HCEC 1CT (cell line): ENCODE measurements around the gene ATP7B.

ENCODE experiments used
- DNase-seq: peaks from one replicate; pipeline ENCODE4 v3.0.0-alpha.2; 2017

Gene ATP7B

DNA sequence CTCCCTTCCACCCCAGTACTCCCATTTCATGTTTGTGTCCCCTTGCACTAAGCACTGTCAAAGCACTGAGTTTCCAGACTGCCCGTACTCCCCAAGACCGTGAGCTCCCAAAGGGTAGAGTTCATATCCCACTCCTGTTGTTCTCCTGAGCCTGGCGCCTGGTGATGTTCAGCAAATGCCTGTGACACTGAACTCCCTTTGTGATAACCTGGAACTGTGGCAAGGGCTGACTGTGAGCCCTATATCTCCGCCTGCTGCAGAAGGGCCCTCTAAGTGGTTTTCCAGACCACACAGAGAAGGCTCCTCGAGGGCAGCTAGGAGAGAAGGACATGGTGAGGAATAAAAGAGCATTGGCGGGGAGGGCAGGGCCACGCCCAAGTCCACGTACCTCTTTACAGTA lies 67.5 kb downstream of the ATP7B start:
- no peak for DNase-seq

DNA sequence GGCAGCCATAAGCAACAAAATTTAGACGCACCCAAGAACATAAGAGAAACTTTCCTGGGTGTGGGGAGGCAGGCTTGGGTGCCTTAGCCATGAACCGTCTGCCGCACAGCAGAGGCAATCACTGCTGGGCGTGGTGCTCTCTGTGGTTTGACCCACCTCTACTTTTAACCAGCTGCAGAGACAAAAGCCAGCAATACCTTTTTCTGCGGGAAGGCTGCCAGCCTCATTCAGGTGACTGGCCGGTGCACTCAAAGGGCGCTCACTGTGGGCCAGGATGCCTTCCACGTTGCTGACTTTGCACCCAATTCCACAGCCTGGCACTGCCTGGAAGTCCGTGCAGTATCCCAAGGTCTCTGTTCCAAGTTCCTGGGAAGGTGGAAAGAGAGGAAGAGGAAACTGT lies 69.1 kb downstream of the ATP7B start:
- DNase-seq, result no peak

DNA sequence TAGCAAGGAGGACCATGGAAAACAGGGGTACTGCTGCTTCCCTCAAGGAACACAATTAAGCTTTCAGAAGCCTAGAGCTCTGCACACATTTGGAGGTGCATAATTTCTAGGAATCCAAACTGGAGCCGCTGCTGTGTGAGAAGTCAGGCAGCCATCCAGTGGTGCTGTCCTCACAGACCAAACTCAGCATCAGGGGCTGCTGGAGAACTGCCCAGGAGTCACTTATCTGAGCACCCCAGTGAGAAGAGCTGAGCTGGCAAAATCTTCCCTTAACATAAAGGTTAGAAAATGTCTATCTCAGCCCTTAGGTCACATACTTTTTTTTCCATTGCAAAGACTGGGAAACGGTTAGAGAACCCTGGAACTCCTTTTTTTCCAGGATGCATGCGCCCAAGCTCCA lies 72.8 kb downstream of the ATP7B start:
- no peak for DNase-seq

DNA sequence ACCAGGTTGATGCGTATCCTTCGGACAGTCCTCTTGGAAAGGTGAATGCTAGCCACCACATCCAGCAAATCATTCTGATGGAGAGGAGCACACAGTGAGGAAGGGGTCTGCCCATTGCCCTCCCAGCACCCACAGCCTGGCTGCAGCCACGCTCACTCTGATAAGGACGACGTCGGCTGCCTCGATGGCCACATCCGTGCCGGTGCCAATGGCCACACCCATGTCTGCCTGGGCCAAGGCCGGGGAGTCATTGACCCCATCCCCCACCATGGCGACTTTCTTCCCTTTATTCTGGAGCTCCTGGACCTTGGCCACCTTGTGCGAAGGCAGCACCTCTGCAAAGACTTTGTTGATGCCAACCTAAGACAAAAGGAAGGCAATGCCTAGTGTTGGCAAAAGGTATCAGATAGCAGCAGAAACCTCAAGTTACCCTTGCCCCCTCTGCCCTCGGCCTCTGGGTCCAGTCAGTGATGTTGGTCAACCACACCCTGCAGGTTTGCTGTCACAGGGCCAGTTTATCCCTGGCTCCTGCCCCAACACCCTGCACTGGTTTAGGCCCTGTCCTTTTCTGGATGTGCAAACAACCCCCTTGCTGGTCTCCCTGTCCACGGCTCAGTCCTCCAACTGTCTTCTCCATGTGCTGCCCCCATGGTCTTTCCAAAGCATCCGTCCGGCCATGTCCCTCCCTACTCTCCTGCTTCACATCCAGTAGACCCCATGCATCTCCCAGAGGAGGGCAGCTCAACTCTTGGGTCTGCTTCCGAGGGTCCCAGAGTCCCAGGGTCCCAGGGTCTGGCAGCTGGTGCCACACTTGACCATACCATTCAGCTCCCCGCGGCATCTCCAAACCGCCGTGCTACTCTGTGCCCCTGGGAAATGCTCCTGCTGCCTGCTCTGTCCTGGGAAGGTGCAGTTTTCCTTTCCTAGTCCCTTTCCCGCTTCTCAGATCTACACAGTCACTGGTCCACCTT lies 73.6 kb downstream of the ATP7B start:
- no peak for DNase-seq

DNA sequence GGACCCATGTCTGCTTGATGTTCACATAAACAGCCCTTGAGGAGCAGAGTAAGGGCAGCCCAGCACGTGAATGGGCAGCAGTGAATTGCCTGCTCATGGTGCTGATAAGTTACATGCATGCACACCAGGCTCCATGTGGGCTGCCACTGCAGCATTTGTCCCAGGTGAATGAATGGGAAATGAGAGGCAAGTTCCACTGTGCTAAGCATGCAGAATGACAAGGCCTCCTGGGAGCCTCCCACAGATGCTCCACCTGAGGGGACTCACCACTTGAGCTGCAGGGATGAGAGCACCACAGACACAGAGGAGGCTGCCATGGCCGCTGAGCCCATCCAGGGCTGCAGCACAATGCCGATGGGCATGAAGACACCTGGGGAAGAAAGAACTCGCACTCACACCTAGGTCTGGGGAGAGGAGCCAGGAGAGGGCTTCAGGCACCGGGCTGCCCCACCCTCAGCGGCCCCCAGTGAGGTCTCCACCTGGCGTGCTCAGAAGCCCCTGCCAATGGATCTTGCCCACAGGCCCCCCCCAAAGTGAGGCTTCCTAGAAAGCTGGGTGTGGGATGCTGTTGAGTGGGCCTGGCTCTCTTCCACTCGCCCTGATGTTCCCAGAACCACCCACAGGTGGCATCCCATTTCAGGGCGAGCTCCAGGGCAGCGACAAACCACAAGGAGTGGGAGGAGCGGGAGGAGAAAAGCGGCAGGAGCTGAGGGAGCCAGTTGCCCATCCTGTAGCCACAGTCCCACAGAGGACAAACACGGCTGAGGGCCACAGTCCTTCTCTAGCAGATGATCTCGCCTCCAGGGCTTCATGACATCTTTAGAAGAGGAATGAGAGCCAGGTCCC lies 75.7 kb downstream of the ATP7B start:
- peak; percentile 11 for DNase-seq

DNA sequence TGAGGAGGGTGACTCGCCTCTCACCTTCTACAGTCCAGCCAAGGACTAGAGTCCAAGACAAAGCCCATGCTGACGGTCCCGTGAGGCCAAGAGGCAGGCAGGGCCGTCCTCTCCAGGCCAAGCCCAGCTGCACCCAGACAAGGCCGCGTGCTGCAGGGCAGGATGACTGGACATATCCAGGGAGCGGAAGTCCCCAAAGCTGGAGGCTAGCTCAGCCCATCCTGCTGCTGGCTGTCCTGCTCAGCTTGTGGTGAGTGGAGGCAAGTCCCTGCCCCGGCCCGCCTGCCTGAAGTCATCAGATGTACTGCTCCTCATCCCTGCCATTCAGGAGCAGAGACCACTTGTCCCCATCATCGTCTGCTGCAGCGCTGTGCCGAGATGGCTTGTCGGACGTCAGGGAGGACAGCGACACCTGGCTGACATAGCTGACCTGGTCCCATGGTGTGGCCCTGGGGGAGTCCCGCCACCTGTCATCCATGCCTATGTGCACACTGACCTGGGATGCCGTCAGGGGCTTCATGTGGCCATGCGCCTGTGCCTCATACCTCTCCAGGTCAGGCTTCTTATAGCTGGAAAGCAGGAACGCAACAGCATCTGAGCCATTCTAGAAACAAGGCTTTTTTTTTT lies 76.7 kb downstream of the ATP7B start:
- no peak for DNase-seq

DNA sequence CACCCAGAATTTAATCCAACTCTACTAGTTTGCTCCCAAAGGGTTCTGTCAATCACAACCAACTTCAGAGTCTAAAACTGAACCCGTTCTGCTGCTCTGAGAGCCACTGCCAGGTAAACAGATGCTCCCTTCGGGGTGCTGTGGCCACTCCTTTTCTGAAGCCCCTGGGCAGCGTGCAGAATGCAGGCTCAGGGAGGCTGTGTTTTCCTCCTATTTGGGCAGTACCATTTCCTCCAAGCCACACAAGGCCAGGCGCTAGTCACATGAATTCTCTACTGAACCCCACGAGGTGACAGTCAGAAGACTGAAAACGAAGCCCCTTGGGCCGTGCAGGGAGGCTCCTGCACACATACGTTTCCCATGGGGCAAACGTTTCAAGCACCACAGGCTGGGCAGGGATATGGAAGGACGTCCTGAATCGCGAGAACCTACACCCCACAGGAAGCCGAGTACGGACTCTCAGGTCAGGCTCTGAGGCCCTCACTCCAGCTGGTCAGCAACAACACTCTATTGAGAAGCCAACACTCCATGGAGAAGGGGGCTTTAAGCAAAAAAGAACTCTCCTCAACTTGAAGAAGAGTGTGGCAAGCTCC lies 77.7 kb downstream of the ATP7B start:
- no peak for DNase-seq

DNA sequence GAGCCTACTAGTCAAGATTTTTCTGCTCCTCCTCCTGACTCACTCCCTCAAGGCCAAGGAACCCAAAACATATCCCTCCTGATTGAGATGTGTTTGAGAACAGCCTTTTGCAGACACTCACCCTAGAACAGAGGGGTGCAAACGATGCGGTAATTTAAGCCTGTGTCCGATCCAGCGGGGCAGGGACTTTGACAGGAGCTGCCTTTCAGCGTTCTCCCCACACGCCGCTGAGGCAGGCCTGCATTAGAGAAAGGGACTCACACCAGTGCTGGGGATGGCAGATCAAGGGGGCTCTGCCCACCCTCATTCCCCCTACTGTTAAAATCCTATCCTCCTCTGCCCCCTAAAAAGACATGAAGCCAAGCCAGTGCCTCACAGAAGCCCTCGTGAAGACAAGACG lies 79.0 kb downstream of the ATP7B start:
- no peak for DNase-seq

DNA sequence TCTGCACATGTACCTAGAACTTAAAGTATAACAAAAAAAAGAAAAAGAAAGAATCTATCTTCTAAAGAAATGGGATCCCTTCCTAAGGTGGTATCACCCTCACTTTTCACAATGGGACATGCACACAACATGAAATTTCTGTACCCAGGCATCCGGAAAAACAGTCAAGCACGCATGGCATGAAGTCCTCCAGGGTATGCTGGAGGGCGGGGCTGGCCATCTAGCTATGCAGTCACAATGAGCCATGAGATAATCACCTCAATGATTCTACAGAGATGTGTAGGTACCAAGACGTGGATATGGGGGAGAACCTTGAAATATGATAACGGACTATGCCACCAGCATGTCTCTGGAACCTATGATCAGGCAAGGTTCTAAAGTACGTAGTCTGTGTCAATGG lies 79.6 kb downstream of the ATP7B start:
- DNase-seq, result no peak

DNA sequence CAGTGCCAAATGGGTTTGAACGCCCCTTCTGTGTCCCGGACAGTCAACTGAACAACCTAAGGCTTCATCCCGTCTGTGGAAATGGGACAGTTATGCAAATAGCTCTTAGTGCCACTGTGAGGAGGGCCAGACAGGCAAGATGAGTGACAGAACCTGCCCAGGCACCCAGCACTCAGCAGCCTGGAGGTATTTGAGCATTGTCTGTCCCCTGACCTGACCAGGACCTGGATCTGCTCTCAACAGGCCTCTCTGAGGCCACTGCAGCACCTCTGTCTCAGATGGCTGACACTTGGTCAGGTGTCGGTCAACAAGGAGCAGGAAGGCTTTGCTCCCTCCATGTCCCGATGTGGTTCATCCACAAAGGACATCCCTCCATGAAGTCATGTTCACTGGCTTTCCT lies 81.6 kb downstream of the ATP7B start:
- no peak for DNase-seq

DNA sequence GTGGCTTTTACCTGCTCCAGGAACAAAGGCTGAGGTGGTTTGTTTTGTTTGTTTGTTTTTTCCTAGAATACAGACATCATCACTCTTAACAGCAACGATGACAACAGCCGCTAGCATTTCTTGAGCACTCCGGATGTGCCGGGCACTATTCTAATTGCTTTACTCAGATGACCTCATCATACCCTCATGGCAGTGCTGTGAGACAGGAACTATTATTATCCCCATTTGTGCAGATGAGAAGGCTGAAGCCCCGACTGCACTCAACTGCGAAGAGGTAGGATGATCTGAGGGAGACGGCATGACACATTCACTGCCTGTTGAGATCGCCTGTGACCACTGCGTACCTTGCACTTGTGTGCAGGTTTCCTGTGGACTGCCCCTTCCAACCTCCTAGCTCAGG lies 83.0 kb downstream of the ATP7B start:
- DNase-seq, result no peak

DNA sequence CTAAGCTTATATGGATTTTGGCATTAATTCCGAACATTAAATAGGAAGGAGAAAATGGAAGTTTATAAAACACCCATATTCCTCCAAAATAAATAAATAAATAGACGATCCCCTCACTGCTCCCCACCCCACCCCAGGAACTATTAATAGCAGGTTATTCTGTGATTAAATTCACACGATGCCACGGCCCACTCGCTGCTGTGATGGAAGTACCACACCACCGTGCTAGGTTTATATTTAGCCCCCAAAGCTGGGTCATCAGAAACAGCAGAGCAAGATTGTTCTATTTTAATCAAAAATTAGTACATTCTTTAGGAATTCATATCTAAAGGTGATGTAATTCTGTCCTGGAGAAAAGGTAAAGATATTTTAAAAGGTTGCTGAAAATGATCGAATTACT lies 84.1 kb downstream of the ATP7B start:
- no peak for DNase-seq

DNA sequence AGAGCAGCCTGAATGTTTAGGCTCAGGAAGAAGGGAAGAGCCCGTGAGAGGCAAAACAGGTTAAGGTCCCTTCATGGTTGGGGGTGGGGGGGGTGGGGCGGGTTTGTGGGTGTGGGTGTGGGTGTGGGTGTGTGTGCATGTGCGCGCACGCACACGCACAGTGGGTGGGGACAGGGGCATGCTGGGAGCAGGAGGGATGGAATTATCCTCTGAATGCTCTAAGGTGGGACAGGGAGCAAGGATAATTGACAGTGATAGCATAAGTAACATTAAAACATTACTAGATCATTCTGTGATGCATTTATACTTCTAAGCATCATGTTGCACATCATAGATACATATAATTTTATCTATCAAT lies 84.7 kb downstream of the ATP7B start:
- DNase-seq, result no peak

DNA sequence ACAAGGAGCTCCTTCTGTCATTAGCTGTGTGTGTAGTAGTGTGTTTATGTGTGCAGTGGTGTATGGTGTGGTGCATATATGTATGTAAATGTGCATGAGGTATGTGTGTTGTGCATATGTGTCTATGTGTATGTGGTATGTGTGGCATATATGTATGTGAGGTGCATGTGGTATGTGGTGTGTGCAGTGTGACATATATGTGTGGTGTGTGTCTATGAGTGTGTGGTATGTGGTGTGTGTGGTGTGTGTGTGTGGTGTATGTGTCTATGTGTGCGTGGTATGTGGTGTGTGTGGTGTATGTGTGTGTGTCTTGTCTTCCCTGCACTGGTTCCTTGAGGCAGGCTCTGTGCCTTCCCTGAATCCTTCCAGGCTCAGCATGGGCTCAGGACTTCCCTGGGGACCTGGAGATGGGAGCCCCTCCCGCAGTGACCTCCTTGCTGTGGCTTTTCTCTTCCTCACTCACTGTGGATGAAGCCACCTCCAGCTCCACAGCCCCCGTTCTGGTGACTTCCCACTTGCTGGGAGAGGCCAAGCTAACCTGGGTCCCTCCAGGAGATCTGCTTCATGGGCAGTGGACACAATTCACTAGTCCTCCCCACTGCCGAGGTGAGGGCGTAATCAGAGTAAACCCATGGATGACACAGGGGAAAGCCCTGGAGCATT lies 85.3 kb downstream of the ATP7B start:
- DNase-seq, result no peak

DNA sequence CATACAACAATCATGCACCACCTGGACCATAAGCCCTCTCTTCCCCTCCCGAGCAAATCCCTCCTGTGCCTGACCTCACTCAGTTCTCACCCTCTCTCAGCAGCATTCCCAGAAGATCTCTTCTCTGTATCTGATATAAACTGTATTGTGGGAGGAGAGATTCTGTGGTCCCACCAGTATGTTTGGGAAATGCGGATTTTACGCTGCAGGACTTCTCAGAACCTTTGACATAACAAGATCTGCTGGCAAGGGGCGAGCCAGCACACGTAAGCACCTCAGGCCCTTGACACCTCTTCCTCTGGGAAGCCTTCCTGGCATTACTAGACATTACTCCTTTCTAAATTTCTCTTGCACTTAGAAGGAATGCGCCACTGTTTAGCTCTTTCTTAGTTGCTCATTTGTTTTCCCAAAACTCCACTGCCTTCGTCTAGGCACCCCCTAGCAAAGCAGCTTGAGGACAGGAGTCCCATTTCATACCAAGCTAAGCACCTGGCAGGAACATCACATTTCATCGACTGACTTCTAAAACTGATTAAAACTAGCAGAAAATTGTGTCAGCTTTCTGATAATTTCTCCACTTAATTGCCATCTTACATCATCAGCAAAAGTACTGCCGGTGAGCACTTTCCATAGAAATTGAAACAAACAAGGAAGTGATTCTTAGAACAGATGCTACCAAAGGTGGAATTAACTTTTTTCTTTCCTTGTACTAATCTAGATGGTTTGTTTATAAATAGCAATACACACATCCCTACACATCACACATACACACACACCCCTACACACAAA lies 86.3 kb downstream of the ATP7B start:
- no peak for DNase-seq

DNA sequence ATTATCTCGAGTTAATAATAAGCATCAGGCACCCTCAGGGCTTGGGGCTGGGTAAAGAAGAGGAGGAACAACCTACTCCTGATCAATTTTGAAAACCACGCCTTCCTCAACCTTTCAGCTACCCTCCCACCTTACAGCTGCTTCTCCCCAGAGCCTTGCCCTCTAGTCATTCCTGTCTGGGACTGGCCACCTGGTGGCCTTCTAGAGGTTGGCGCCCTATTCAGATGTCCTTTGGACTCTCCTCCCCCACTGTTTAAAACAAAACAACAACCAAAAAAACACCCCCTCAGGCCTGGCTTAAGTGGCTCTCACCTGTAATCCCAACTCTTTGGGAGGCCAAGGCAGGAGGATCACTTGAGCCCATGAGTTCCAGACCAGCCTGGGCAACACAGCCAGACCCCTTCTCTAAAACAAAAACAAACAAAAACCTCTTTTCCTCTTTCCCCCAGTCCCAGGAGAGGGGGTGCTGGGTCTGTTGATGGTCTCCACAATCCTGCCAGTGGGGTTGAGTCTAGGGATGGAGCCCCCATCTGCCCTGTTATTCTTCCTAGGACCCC lies 87.2 kb downstream of the ATP7B start:
- no peak for DNase-seq

DNA sequence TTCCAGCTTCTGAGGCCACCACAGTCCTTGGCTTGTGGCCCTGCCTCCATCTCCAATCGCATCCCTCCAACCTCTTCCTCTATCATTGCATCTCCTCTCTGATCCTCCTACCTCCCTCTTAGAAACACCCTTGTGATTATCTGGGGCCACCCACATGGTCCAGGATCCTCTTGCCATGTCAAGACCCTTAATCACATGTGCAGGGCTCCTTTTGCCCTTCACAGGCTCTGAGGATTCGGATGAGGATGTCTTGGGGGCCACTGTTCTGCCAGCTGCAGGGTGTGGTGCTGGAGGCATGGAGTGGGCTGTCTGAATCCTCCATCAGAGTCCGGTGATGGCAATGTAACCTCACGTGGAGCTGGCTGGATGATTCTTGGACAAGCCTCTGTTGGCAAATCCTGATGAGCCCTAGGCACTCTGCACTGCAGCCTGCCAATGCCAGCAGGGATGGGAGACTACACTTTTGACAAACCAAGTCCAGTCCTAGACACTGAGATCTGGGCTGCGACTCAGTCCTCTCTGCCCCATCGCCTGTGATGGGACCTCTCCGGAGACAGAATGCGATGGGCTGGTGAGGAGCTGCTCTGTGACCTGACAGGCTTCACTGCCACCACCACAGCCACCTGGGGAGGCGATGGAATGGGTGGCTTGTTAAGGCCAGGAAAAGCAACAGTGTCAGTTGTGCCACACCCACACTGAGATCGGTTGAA lies 88.3 kb downstream of the ATP7B start:
- DNase-seq, result no peak

DNA sequence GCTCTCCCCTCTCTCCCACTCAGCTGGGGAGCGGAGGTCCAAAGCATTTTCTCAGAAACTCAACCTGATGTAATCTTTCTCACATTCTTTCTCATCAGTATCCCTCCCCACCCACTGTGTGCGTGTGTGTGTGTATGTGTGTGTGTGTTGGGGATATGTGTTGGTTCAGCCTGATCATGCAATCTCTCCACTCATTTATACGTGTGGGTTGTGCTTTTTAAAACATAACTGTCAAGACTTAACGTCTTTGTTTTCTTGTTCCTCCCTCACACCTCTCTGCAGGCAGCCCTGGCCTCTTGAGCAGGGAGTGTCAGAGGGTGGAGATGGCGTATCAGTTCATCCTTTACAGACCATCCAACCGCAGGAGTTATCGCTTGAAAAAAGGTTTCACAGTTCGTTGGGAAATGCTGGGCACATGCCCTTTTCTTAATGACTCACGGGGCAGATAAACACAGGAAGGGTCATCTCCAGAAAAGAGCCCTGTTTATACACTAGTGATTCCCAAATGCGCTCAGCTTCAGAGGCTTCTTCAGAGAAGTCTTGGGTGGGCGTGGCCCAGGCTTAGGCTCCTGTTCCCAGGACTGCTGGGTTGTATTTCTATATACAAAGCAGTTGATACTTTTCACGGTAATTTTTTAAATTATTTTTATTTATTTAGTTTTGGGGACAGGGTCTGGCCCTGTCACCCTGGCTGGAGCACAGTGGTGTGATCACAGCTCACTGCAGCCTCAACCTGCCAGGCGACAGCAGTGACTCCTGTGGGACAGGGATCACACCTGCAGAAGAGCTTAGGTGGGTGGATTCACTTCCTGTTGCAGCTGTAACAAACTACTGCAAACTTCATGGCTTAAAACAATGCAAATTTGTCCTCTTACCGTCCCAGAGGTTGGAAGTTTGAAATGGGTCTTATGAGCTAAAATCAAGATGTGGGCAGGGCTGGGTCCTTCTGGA lies 89.2 kb downstream of the ATP7B start:
- no peak for DNase-seq

DNA sequence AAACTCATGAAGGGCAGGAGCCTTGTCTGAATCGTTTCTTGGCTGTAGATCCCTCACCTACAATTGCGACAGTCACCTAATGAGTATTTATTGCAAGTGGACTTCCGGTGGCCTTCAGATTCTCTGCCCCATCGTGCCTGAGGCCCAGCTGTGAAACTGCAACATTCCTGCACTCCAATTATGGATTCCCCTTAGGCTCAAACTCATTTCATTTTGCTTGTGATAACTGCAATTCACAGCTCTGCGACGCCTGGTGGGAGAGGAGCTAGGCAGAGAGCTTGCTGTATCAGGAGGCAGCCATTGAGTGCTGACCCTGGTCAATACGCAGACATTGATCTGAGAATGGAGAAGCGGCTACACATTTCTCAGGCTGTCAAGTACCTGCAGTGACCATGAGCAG lies 90.5 kb downstream of the ATP7B start:
- DNase-seq, result no peak

DNA sequence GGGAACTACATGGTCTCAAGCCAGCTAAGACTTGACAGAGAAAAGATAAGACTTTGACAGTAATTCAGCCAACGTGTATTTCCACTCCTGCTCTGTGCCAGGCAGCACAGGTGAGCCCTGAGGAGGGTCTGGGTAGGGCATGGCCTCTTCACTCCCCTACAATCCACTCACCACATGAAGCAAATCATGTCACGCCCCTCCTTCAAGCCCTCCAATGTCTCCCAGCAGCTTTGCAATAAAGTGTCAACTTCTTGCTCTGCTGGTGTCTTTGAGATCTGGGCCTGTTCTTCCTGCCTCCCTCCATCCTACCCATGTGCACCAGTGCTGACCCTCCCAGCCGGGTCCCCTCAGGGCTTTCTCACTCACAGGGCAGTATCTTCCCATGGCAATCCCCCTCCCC lies 91.0 kb downstream of the ATP7B start:
- no peak for DNase-seq
